Mesodermal cell (in vitro differentiated cells): ENCODE data around the gene ABCC6.
"Not testable (repeated sequence)": the region's sequence is repeated elsewhere in the genome, so short reads cannot be mapped to it uniquely, and the experiment has no call there.

Experiments used
- H3K27ac ChIP-seq: 2 replicates; pipeline ENCODE4 v1.7.0; 2013; ENCODE audit warnings: mild to moderate bottlenecking, low read depth, low read length, moderate library complexity; ENCODE audit not compliant: severe bottlenecking
- H3K36me3 ChIP-seq: 2 replicates; pipeline ENCODE4 v1.7.1; 2013; ENCODE audit warnings: mild to moderate bottlenecking, low read length, moderate library complexity; ENCODE audit not compliant: control insufficient read depth, insufficient read depth
- H3K4me1 ChIP-seq: one replicate; pipeline ENCODE4 v1.7.1; 2013; ENCODE audit warnings: mild to moderate bottlenecking, low read length; ENCODE audit not compliant: insufficient read depth, control insufficient read depth, poor library complexity, severe bottlenecking
- H3K4me3 ChIP-seq: 2 replicates; pipeline ENCODE4 v1.7.0; 2013; ENCODE audit warnings: low read length, control low read depth, mild to moderate bottlenecking; ENCODE audit not compliant: insufficient read depth, poor library complexity, severe bottlenecking; ENCODE audit errors: extremely low read depth
- H3K9me3 ChIP-seq: 2 replicates; pipeline ENCODE4 v1.7.1; 2013; ENCODE audit warnings: mild to moderate bottlenecking, low read length, moderate library complexity; ENCODE audit not compliant: control insufficient read depth
- WGBS, 2 experiments: methylation state at CpG; one replicate each; pipeline ENCODE4 v1.1.5; 2013; ENCODE audit warnings: missing lambda C conversion rate in 2 of 2; ENCODE audit not compliant: insufficient coverage in 2 of 2; 5-methylcytosine and 5-hydroxymethylcytosine counted together

Gene ABCC6

DNA sequence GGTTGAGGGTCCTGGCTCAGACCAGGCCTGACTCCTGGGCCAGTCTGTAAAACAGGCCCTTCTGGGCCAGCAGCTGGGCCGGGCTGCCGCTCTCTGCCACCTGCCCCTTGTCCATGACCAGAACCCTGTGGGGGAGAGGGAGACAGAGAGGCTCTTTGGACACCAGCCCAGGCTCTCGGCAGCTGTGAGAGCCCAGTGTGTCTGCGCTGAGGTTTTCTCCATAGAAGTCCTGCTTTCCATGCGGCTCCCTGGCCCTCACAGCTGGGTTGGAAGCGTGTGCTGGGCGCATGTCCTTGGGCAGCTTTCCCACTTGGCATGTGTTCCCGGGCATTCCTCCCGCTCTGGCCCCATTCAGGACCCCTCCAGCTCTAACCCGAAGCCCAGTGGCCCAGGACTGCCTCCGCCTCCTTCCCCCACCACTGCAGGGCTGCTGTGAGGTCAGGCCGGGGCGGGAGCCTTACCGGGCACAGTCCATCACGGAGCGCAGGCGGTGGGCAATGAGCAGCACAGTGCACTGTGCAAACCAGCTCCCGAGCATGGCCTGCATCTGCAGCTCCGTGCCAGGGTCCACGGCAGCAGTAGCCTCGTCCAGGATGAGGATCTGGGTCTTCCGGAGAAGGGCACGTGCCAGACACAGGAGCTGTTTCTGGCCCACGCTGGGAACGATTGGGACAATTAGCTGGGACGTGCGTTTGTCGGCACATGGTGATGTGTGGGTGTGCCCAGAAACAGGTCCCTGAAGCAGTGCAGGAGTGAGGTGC is 73.0 kb downstream of the ABCC6 start:
- H3K4me1 ChIP-seq, result no peaks in the 10 kb centered on the region
- no peak overlapping the region for H3K4me3 ChIP-seq
- no peak overlapping the region for H3K27ac ChIP-seq
- 91 to 93% methylated on average over 23 to 27 of the region's 28 CpGs for WGBS, 2 experiments
- H3K36me3 ChIP-seq, result no peaks in the 10 kb centered on the region
- no peaks in the 10 kb centered on the region for H3K9me3 ChIP-seq

DNA sequence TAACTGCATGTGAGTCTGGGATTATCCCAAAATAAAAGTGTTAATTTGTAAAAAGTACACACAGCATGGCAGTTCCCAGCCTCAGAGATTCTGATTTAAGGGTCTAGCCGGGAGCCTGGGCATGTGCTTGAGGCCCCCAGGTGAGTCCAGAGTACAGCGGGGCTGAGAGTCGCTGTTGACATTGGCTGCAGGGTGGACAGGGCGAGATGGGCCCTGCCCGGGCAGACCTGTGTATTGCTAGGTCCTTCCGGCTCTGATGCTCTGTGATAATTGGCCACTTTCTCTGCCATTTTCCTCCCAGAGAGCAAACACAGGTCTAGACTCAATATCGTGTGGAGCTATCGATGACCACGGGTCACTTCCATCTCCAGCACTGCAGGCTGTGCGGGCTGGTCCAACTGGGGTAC is 73.6 kb downstream of the ABCC6 start:
- Histone ChIP-seq H3K27ac (no peak overlapping the region), H3K4me3 (no peak overlapping the region), H3K4me1 (no peaks in the 10 kb centered on the region), H3K36me3 (no peaks in the 10 kb centered on the region), H3K9me3 (no peaks in the 10 kb centered on the region)
- WGBS, 2 experiments, result 97 to 98% methylated on average over 8 to 10 of the region's 10 CpGs

DNA sequence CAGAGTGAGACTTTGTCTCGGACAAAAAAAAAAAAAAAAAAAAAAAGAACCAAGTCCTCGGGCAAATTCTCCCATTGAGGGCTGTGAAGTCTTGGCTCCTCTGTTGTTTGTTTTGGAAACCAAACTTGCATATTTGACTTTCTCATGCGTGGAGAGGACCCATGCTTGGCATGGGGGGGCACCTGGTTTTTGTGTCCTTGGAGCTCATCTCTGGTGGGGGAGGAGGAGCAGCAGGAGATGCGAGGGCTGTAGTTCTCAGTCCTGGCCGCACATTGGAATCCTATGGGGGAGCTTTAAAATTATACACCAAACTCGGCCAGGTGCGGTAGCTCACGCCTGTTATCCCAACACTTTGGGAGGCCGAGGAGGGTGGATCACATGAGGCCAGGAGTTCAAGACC is 74.5 kb downstream of the ABCC6 start:
- Histone ChIP-seq H3K9me3 (no peaks in the 10 kb centered on the region), H3K4me1 (no peaks in the 10 kb centered on the region), H3K4me3 (no peak overlapping the region), H3K36me3 (peaks cover 7% of the 10 kb centered on the region), H3K27ac (no peak overlapping the region)
- WGBS, 2 experiments, result 87% methylated on average over 3 to 9 of the region's 9 CpGs

DNA sequence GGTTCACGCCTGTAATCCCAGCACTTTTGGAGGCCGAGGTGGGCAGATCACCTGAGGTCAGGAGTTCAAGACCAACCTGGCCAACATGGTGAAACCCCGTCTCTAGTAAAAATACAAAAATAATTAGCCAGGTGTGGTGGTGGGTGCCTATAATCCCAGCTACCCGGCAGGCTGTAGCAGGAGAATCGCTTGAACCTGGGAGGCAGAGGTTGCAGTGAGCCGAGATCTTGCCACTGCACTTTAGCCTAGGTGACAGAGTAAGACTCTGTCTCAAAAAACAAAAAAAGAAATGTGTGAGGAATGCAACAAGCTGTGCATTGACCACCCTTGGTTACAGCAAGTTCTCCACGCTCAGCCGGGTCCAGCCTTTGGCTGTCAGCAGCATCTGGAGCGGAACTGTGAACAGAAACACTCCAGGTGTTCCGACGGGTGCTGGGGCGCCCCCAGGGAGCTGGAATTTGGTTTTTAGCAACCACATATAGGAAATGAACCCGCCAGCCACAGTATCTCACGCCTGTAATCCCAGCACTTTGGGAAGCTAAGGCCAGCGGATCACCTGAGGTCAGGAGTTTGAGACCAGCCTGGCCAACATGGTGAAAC is 75.2 kb downstream of the ABCC6 start:
- H3K9me3 ChIP-seq, H3K4me3 ChIP-seq, H3K27ac ChIP-seq, H3K36me3 ChIP-seq, H3K4me1 ChIP-seq: not testable (repeated sequence)
- WGBS, 2 experiments, result 90 to 91% methylated on average over 15 of the region's 15 CpGs

DNA sequence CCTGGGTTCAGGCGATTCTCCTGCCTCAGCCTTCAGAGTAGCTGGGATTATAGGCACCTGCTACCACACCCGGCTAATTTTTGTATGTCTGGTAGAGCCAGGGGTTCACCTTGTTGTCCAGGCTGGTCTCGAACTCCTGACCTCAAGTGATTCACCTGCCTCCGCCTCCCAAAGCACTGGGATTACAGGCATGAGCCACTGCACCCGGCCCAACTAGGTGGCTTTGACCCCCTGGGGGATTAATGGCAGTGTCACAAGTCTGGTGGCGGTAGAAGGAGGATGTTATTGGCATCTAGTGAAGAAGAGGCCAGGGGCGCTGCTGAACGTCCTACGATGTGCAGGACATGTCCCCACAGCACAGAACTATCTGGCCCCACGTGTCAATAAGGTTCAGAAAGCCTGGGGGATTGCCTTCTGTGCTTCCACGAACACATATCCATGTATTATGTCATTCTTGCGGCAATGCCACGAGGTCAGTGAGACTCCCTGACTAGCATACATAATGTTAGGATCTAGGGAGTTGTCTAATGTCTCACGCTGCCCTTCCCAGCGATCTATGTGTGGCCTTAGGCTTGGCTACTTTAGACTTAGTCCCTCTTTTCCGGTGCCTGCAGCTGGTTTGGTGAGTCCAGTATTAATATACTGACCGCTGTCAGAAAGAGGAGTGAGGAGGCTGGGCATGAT is 75.8 kb downstream of the ABCC6 start:
- WGBS, 2 experiments, result 93 to 96% methylated on average over 12 to 17 of the region's 17 CpGs
- H3K4me3 ChIP-seq, result no peak overlapping the region

DNA sequence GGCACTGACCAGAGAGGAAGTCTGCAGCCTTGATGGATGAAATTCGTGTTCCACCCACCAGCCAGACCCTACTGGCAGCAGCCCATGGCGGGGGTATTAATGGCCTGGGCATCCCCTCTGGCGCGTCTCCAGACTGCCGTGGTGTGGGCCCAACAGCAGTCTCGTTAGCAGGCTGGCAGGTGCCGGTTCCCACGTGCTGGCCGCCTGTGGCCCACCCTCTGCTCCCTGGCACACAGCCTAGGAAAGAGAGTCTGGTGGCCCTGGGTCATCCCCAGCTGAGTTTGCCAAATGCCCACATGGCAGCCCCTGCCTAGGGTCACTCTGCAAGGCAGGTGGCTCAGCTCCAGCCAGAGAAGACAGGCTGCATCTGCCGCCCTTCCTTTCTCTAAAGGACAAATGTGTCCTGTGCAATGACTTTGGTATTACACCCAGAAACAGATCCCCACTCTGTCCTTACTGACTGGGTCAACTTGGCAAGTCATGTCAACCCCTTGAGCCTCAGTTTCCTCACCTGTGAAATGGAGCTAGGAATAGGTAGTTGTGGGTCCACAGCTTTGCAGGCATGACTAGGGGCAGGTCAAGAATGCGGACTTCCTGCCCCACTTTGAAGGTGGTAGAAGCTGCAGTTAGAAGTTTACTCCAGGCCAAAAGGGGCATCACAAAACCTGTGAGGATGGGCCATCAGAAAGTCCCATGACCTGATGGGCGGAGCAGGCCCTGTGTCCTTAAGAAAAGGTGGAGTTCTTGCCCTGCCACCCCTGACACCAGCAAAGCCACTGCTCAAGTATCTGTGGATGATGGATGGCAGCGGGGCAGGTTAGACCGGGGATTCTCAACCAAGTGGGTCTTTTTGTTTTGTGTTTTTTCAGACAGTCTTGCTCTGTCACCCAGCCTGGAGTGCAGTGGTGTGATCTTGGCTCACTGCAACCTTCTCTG is 76.6 kb downstream of the ABCC6 start:
- Histone ChIP-seq H3K36me3 (peaks cover 11% of the 10 kb centered on the region), H3K9me3 (no peaks in the 10 kb centered on the region), H3K4me1 (no peaks in the 10 kb centered on the region), H3K27ac (no peak overlapping the region), H3K4me3 (no peak overlapping the region)
- WGBS, 2 experiments, result 92 to 94% methylated on average over 13 to 14 of the region's 14 CpGs

More for the DNA sequence above, 75.8 kb downstream of the ABCC6 start:
- H3K27ac ChIP-seq, result no peak overlapping the region
- no peaks in the 10 kb centered on the region for H3K9me3 ChIP-seq
- no peaks in the 10 kb centered on the region for H3K4me1 ChIP-seq
- peaks cover 9% of the 10 kb centered on the region for H3K36me3 ChIP-seq

DNA sequence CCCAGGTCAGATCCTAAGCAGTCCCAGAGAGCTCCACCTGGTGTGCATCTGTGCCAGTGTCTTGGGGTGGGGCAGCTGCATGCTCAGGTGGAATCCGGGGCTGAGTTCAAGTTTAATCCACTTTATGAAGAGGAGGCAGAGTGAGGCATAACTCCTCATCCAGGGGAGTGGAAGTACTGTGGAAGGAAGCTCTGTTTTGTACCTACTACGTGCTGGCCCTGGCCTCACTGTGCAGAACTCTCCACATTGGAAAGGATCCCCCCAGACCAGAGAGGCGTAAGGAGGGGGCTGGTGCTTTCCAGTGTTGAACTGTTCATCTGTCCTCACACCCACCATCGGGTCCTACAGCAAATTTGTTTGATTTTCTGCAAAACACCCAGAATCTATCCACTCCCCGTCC is 78.0 kb downstream of the ABCC6 start:
- no peak overlapping the region for H3K27ac ChIP-seq
- no peak overlapping the region for H3K4me3 ChIP-seq
- WGBS, 2 experiments, result 88% methylated on average over 5 of the region's 5 CpGs
- H3K9me3 ChIP-seq, result no peaks in the 10 kb centered on the region
- peaks cover 24% of the 10 kb centered on the region for H3K36me3 ChIP-seq
- H3K4me1 ChIP-seq, result no peaks in the 10 kb centered on the region

DNA sequence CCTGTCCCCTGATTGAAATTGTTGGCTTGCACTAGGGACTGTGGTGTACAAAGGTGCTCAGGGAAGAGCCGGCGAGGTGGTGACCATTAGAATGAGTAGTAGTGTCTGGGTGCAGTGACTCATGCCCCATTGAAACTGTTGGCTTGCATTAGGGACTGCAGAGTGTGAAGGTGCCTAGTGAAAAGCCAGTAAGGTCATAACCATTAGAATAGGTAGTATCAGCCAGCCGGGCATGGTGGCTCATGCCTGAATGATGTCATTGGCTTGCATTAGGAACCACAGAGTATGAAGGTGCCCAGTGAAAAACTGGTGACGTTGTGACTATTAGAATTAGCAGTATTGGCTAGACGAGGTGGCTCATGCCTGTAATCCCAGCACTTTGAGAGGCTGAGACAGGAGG is 78.9 kb downstream of the ABCC6 start:
- Histone ChIP-seq H3K4me3 (no peak overlapping the region), H3K9me3 (no peaks in the 10 kb centered on the region), H3K36me3 (peaks cover 30% of the 10 kb centered on the region), H3K4me1 (no peaks in the 10 kb centered on the region), H3K27ac (no peak overlapping the region)
- WGBS, 2 experiments, result 96 to 98% methylated on average over 5 of the region's 5 CpGs

DNA sequence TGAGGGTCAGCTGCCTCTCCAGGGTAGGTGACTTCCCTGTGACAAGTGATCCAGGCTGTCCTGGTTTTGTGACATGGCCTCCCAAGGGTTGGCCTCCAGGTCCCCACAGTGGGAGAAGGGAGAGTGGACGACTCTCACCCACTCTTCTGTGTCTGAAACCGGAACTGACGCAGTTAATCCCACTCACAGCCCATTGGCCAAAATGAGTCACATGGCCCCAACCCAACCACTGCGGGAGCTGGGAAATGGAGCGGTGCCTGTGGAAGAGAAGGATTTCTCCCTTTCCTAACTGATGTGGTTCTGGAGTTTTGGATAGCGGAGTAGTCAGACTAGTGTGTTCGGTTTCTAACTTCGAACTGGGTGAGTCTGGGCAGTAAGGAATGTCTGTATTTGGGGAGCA is 79.4 kb downstream of the ABCC6 start:
- Histone ChIP-seq H3K9me3 (no peaks in the 10 kb centered on the region), H3K27ac (no peak overlapping the region), H3K36me3 (peaks cover 34% of the 10 kb centered on the region), H3K4me3 (no peak overlapping the region), H3K4me1 (no peaks in the 10 kb centered on the region)
- WGBS, 2 experiments, result 100% methylated on average over 1 of the region's 8 CpGs; no CpG with 5 or more reads in 1 of the 2 experiments

DNA sequence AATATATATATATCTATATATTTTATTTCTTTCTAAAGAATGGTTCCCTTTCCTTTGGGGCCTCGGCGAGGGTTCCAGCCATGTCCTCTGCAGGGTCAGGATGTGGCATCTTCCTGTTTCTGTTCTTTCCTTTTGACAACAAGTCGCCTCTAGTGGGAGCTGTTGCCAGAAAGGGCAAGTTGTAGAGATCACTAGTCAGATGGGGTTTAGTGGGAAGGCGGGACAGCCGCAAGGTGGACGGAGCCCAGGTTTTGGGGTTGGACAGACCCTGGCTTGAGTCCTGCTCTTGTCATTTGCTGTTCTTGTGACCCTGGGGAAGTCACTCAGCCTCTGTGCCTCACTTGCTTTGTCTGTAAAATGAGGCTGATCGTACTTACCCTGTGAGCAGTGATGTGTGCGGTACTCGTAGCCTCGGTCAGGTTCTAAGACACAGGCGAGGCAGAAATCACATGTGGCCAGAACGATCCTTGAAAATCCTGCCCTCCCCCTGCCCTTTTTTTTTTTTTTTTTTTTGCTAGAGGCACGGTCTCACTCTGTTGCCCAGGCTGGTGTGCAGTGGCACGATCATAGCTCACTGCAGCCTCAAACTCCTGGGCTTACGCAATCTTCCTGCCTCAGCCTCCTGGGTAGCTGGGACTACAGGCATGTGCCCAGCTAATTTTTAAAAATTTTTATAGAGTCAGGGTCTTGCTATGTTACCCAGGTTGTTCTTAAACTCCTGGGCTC is 80.1 kb downstream of the ABCC6 start:
- H3K4me3 ChIP-seq, result no peak overlapping the region
- H3K9me3 ChIP-seq, result no peaks in the 10 kb centered on the region
- no peak overlapping the region for H3K27ac ChIP-seq
- no peaks in the 10 kb centered on the region for H3K4me1 ChIP-seq
- WGBS, 2 experiments, result 96 to 99% methylated on average over 8 to 9 of the region's 15 CpGs
- H3K36me3 ChIP-seq, result peaks cover 42% of the 10 kb centered on the region
